Measurements from ENCODE around the gene SPN. TPM values are rescaled to one million over a fixed set of nuclear protein-coding genes. Genes with fewer than 3 reads are reported as not detected.
"Not testable (repeated sequence)": the region's sequence is repeated elsewhere in the genome, so short reads cannot be mapped to it uniquely, and the experiment has no call there.

SPN gene
- total RNA-seq, 1 donor from 2014 or later: 1.3 TPM

- no peak for DNase-seq (ENCODE audit: low spot score)
- no peak for ATAC-seq
These were observed 17.9 kb upstream of the SPN start for GRCh38 chr16:29644973-29645693.

DNA sequence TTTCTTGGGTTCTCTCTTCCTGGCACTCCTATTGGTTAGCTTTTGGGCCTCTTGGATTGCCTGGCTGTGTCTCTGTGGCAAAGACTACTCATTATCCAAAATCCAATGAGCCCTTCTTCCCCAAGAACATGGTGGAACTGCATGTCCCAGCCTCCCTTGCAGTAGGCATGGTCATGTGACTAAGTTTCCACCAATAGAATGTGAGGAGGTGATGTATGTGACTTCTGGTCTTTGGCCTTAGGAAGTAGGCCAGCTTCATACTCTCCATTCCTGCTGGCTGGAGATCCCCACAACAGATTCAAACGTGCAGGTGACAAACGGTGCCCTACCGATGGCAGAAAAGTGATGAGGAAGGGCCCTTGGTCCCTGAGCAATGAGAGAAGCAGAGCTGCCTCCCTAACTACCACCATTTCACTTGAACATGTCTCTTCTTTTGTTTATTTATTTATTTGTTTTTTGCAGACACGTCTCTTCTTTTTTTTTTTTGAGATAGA is 17.3 kb upstream of the SPN start:
- DNase-seq (ENCODE audit: low spot score) (no peak), ATAC-seq (peak; percentile 54)

DNA sequence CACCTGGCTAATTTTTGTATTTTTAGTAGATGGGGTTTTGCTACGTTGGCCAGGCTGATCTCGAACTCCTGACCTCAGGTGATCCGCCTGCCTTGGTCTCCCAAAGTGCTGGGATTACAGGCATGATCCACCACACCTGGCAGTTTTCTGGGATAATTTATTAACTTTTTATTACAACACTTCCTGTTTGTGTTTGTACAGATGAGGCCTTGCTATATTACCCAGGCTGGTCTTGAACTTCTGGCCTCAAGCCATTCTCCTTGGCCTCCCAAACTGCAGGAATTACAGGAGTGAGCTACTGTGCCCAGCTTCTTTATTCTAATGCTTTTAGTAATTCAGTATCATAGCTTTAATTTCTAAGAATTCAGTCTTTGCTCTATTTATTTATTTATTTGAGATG is 16.1 kb upstream of the SPN start:
- ATAC-seq (peak; percentile 48), DNase-seq (ENCODE audit: low spot score) (no peak)

GRCh38 chr16:29649588-29650494 is 13.2 kb upstream of the SPN start:
- DNase-seq (ENCODE audit: low spot score) (no peak), ATAC-seq (no peak)

GRCh38 chr16:29650771-29651170 is 12.3 kb upstream of the SPN start:
- no peak for ATAC-seq

GRCh38 chr16:29651774-29652349 is 11.2 kb upstream of the SPN start:
- no peak for DNase-seq (ENCODE audit: low spot score)
- ATAC-seq: no peak

More at GRCh38 chr16:29650771-29651170, 12.3 kb upstream of the SPN start:
- DNase-seq (ENCODE audit: low spot score): no peak

GRCh38 chr16:29653471-29653870 is 9.6 kb upstream of the SPN start:
- no peak for ATAC-seq
- DNase-seq (ENCODE audit: low spot score): no peak

- not testable (repeated sequence) for ATAC-seq; DNase-seq (ENCODE audit: low spot score)
These were observed 9.2 kb upstream of the SPN start for GRCh38 chr16:29653890-29654289.

- ATAC-seq (no peak), DNase-seq (ENCODE audit: low spot score) (no peak)
These were observed 6.1 kb upstream of the SPN start for GRCh38 chr16:29656688-29657523.

DNA sequence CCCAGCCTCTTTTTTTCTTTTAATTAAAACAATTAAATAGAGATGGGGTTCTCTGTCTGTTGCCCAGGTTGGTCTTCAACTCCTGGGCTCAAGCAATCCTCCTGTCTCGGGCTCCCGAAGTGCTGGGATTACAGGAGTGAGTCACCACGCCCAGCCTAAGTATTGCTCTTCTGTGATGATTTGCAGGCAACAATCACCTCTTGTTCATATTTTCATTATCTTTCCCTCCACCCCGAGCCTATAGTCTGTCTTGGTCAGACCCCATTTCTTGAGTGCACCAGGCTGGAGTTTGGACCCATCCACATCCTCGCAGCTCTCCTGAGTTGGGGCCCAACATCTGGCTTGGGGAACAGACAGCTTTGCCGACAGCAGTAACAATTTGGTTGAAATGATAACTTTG is 4.3 kb upstream of the SPN start:
- ATAC-seq (no peak), DNase-seq (ENCODE audit: low spot score) (no peak)

DNA sequence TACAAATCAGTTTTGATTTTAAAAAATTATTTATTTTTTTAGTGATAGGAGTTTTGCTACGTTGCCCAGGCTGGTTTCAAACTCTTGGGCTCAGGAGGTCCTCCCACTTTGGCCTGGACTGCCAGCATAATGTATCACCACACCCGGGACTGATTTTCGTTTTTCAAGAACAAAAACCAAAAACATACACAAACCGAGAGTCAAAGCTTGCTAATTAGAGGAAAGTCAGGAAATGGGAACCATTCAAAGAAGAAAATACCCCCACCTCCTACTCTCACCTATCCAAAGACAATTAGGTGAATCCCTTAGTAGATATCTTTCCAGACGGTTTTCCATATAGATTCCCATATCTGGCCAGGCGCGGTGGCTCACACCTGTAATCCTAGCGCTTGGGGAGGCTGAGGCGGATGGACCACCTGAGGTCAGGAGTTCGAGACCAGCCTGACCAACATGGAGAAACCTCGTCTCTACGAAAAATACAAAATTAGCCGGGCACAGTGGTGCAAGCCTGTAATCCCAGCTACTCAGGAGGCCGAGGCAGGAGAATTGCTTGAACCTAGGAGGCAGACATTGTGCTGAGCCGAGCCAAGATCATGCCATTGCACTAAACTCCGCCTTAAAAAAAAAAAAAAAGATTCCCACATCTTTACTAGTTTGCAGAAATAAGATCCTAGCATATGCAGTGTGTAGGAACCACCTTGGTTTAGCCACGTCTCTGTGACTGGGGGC is 883 bp upstream of the SPN start:
- ATAC-seq: no peak
- no peak for DNase-seq (ENCODE audit: low spot score)

- no peak for DNase-seq (ENCODE audit: low spot score)
- ATAC-seq: no peak
These were observed 375 bp upstream of the SPN start for GRCh38 chr16:29662729-29663015.

DNA sequence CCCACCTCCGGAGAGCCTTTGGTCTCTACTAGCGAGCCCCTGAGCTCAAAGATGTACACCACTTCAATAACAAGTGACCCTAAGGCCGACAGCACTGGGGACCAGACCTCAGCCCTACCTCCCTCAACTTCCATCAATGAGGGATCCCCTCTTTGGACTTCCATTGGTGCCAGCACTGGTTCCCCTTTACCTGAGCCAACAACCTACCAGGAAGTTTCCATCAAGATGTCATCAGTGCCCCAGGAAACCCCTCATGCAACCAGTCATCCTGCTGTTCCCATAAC is 702 bp downstream of the SPN start:
- DNase-seq (ENCODE audit: low spot score): no peak
- ATAC-seq: no peak

DNA sequence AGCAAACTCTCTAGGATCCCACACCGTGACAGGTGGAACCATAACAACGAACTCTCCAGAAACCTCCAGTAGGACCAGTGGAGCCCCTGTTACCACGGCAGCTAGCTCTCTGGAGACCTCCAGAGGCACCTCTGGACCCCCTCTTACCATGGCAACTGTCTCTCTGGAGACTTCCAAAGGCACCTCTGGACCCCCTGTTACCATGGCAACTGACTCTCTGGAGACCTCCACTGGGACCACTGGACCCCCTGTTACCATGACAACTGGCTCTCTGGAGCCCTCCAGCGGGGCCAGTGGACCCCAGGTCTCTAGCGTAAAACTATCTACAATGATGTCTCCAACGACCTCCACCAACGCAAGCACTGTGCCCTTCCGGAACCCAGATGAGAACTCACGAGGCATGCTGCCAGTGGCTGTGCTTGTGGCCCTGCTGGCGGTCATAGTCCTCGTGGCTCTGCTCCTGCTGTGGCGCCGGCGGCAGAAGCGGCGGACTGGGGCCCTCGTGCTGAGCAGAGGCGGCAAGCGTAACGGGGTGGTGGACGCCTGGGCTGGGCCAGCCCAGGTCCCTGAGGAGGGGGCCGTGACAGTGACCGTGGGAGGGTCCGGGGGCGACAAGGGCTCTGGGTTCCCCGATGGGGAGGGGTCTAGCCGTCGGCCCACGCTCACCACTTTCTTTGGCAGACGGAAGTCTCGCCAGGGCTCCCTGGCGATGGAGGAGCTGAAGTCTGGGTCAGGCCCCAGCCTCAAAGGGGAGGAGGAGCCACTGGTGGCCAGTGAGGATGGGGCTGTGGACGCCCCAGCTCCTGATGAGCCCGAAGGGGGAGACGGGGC is 1.3 kb downstream of the SPN start:
- ATAC-seq (peak; percentile 93), DNase-seq (ENCODE audit: low spot score) (peak; percentile 81)

- ATAC-seq (no peak), DNase-seq (ENCODE audit: low spot score) (no peak)
These were observed 2.4 kb downstream of the SPN start for GRCh38 chr16:29665294-29666077.

GRCh38 chr16:29667322-29667610 is 4.2 kb downstream of the SPN start:
- ATAC-seq: not testable (repeated sequence)

DNA sequence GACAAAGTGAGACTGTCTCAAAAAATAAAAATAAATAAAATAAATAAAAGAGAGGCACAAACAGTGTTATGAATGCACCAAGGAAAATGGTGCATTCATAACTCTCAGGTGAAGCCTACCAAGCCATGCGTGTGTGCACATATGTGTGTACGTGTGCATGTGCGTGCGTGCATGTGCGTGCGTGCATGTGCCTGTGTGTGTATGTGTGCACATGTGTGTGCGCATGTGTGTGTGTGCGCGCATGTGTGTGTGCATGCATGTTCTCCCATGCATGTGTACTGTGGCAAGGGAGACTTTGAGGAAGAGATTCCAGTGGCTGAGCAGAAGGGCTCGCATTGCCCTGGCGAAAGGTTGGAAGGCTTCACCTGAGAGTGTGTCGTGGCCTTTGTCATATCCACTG is 4.7 kb downstream of the SPN start:
- ATAC-seq (no peak), DNase-seq (ENCODE audit: low spot score) (no peak)

More at GRCh38 chr16:29667322-29667610, 4.2 kb downstream of the SPN start:
- not testable (repeated sequence) for DNase-seq (ENCODE audit: low spot score)

- ATAC-seq (no peak), DNase-seq (ENCODE audit: low spot score) (no peak)
These were observed 5.2 kb downstream of the SPN start for GRCh38 chr16:29668267-29668666.

GRCh38 chr16:29673501-29673900 is 10.5 kb downstream of the SPN start:
- no peak for DNase-seq (ENCODE audit: low spot score)
- ATAC-seq: no peak
